Stimulated activated CD8-positive, alpha-beta memory T cell treated with anti-CD3 and anti-CD28 coated beads, Interleukin-7, amount 100 ng/mL, for 24 hours (primary cell): ENCODE results near the gene ATE1.
"Not testable (repeated sequence)": the region's sequence is repeated elsewhere in the genome, so short reads cannot be mapped to it uniquely, and the experiment has no call there.

Experiments used
- DNase-seq: peaks from one replicate; pipeline ENCODE4 v3.0.0-alpha.2; 2020; ENCODE audit warnings: low read depth

Gene ATE1

DNA sequence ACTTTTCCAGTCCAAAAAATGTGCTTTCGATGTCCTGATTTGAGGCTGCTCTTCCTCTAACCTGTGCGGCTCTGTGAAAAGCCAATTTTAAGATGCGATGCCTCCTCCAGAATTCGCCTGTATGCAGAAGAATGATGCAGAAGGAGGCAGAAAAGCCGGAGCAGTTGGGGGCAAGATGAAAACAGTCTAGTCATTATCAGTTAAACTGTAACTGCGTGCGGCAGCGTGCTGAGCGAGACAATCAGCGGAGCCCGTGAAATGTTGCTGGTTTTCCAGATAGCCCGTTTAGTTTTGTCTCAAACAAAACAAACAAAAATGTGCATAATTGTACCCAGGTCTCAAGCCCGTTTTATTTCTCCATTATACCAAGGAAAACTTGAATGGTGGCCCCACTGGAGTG is 192.6 kb downstream of the ATE1 start:
- DNase-seq, result no peak

DNA sequence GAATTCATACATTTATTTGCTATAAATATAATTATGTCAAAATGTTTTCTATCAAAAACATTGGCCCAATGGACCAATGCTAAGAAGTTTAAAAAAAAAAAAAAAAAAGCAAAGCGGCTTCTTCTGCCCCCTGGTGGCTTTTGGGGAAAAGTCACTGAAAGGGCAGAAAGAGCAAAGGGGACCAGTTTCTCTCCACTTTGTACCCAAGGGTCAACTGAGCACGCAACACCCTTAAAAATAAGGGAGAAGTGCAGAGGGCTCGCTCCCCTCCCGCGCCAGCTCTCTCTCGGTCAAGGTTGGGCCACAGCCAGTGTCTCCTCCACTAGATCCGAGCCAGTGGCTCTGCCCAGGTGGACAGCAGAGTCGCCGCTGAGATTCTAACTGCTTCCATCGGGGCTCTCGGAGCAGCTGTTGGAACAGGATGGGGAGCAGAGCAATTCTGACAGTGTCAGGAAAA is 193.2 kb downstream of the ATE1 start:
- DNase-seq, result no peak

DNA sequence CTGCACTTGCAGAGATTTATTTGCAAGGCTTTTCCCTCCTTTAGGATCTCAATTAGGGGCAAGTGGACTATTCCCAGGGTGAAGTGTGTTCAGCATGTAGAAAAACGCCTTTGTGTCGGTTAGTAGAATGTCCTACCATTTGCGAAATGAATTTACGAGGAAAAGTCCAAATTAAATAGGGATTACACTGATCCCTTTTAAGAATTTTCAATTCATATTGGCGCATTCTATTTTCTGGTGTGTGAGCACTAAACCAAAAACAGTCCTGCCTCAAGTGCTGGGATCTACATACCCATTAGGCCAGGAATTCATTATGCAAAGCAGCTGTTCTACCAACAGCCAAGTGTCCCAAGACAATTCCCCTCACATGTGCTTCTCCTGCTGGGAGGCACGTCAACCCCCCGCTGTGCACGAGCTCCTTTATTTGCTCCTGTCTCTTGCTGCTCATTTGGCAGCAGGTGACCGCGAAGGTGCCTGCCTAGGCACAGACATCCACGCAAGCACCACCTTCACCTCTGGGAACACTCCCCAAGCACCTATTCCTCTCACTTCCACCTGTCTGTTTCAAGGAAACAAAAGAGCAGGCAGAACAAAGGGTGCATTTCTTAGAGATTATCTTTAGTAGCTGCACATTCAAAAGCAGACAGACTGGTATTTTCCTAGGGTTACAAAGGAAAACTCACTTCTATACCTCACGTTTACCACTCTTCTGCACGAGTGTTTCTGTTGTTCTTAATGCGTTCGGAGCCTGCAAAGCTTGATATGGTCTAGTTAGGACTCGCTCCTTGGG is 195.0 kb downstream of the ATE1 start:
- no peak for DNase-seq

DNA sequence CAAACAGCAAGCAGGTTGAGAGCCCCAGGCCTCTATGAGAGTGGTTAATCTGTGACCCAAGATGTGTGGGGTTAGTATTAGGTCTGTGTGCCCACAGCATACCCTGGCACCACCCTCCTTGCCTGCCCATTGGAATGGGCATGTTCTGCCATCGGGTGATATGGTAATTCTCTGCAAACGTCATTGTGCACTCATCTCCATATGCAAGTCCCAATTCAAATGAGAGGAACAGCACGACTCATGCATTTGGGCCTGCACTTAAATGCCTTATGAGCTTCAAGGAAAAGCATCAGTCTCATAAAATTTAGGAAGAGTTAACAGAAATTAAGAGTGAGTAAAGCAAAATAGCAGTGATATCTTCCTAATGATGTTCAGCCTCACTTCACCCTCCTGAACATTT is 195.7 kb downstream of the ATE1 start:
- DNase-seq, result no peak

DNA sequence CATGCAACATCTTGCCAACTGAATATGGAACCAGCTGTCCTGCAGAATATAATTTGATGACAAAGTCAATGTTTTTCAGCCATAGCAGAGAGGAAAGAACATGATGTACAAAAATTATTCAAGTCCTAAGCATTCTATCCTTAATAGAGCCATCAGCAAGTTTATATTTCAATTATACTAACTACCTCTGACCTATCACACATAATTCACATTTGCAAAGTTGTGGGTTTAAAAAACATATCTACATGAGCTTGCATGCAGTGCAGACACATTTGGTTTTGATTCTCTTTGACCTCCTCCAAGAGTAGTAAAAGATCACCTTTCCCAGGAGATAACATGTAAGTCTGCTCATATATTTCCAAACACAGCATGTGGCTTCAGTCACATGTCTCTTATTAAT is 203.5 kb downstream of the ATE1 start:
- DNase-seq, result no peak

DNA sequence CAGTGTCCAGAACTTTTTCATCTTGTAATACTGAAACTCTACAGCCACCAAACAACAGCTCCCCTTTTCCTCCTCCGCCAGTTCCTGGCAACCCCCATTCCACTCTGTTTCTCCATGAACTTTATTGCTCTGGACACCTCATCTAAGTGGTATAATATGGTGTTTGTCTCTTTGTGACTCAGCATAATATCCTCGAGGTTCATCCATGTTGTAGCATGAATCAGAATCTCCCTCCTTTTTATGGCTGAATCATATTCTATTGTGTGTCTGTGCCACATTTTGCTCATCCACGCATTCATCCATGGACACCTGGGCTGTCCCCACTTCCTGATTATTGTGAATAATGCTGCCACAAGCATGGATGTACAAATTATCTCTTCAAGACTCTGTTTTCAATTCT is 205.2 kb downstream of the ATE1 start:
- no peak for DNase-seq

DNA sequence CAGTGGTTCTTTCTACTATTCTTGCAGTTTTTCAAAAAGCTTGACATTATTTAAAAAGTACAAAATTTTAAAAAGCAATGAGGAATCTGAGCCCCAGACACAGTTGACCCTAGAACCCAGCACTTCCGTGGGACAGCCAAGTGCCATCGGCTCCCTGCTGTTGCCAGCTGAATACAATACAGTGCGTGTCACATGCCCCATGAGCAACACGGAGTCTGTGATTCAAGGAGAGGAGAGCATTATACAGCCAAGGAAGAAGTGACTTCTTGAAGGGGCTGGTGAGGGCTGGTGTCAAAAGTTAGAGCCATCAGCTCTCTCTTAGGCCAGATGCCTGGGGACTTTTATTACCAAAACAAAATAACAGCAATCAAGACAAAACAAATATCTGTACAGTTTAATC is 206.6 kb downstream of the ATE1 start:
- DNase-seq, result no peak

DNA sequence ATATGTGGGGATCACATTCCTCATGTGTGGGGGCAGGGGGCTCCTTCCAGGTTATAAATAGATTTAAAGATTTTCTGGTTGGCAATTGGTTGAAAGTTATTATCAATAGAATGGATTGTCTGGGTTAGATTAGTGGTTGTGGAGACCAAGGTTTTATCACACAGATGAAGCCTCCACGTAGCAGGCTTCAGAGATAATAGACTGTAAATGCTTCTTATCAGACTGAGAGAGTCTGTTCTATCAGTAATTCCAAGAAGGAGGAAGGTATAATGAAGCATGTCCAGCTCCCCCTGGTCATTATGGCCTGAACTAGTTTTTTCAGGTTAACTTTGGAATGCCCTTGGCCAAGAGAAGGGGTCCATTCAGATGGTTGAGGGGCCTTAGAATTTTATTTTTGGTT is 211.9 kb downstream of the ATE1 start:
- DNase-seq, result no peak

DNA sequence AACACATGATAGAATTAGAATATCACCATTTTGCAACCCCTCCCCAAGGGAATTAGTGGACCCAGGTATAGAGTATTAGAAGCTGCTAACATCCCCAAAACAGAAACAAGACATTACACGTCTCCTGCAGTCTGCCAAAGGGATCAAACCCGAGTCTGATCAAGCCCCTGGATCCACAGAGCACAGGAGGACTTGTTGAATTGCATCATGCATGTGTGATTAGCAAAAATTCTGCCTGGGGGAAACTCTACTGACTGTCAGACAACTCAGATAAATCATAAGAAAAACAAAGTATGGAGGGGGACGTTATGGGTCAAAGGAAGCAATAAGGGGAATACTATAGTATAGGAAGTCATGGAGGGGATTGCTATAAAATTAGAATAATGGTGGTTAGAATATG is 212.8 kb downstream of the ATE1 start:
- DNase-seq, result no peak

DNA sequence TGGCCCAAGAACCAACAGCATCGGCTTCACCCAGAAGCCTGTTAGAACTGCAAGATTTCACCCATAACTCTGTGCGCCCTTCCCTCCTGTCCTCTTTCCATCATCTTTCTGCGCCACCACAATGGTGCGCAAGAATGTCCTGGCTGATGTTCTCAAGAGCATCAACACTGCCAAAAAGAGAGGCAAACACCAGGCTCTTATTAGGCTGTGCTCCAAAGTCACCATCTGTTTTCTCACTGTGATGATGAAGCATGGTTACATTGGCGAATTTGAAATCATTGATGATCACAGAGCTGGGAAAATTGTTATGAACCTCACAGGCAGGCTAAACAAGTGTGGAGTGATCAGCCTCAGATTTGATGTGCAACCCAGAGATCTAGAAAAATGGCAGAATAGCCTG is 214.3 kb downstream of the ATE1 start:
- no peak for DNase-seq

DNA sequence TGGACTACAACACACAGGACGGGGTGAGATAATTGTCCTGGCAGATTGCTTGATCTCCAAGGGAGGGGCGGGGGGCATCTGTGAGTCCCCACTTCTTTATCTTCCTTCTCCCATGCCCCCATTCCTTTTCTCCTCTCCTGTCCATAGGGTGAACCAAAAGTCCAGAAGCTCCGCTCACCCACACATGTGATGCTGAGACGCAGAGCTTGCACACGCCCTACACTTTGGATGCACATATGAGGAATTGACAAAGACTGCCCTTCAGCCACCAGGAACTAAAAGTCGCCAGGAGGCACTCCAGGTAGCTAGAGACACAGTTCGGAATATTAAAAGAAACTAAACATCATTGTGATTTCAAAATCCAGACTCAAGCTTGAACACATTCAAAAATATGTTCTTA is 216.9 kb downstream of the ATE1 start:
- no peak for DNase-seq

DNA sequence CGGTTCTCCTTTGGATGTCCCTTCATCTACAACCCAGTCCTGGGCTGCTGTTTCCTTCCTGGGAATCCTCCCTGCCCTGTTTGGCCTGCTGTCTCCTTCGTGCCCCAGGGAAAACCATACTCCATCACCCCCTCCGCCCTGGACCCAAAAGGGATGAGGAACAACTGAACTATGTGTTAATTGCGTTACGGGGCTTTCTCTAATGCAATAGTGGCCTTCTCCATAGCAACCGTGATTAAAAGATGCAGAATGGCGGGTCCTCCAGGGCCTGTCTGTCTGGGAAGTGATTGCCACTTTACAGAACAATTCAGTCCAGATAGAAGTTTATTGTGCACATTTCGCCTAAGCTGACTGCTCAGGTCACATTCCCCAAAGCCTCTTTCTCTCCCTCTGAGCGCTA is 217.6 kb downstream of the ATE1 start:
- DNase-seq, result no peak

DNA sequence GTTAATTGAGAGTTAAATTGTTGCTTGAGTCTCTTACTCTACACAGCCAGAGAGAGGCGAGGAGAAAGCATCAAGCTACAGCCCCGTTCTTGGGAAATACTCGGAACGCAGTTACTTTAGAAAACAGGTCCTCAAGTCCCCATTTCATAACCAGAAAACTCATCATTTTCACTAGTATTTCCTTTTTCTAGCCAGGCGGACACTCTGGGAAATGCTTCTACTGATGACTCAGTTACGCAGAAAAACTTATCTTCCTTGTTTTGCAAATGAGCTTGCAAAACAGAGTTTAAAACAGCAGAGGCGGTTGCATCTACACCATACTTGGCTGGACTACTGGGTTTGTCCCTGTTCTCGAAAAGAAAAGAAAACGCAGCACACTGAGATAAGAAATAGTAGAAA is 218.2 kb downstream of the ATE1 start:
- DNase-seq, result no peak

DNA sequence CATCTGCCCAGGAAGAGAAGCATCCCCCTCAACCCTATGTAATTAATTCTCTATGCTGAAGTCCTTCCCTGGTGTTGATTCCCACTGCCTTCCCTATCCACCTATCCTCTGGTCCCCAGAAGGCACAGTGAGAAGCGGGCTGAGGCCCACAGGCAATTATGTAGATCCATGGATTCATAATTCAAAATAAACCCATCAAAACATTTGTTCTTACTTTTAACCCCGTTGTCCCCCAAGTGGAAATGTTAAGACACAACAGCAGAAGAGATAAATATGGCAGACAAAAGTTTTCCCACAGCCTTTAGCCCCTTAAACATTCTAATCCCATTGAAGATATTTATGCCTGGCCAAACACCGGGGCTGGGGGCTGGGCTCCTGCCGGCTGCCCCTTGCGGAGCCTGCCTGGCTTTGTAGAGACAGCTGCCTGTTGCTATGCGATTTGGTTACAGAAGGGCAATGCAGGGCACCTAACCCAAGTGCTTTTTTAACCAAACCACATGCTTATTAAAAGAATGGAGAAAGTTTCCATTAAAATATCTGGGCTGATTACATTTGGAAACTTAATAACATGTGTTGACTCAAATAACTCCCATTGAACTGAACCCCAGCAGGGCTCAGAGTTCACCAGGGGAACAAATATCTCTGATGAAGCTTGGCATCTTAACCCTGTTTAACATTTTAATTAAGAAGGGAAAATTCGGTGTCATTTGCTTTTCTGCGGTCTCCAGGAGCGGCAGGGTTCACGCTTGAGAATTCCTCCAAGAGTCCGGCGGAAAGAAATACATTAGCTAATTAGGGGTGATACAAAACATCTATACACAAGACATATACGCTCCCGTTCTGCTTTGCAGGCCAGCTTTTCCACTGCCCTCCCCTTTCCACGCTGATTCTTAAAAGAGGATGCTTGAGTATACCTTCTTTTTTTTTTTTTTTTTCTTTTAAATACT is 218.8 kb downstream of the ATE1 start:
- no peak for DNase-seq

DNA sequence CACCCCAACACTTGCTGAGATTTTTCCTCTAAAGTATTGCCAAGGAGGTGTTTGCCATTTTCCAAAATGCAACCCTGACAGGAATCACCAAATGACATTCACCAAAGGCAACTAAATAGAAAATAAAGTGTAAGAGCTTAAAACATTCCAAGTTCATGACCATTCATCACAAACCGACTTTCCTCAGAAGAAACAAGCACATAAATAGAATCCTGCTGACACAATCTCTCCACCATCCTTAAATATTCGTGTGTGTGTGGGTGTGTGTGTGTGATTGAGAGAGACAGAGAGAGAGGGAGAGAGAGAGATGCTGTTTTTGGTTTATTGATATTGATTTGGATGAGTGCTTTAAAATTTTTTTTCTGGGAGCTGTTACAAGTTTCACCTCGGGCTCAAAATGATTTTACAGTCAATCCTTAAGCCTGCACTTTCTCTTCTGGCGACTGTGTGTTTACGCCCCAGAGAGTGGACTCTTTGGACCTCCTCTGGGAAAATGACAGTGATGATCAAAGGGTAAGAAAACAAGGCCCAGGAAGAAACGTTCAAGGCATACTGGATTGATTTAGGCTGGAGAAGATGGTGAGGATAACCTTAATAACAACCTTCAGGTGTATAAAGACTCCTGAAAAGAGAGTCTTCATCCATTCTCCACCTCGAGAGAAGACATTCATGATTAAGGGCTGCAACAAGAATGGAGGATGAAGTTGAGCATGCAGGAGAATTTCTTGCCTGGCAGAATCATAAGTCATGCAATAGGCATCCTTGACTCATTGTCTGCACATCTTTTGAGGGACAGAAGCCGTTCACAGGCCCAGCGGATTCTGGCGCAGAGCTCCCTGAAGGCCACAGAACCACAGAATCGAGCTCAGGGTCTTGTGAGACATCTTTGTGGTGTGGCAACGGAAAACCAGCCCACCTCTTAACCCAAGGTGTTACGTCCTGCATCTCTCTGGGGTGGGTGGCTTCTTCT is 225.2 kb downstream of the ATE1 start:
- no peak for DNase-seq

DNA sequence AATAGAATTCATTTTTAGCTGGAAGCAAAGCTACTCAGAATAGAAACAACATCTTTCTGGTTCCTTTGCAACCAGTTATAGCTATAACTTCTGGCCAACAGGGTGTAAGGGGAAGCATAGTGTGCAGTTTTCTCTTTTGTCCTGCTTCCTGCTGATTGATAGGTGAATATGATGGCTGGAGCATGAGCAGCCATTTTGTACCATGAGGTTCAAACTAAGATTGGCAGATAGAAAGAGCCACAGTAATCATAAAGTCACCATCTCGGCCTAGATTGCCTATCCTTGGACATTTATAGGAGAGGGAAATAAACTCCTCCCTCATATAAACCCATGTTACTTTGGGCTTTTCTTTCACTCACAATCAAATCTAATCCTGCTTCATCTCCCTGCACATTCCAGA is 227.4 kb downstream of the ATE1 start:
- DNase-seq, result no peak

DNA sequence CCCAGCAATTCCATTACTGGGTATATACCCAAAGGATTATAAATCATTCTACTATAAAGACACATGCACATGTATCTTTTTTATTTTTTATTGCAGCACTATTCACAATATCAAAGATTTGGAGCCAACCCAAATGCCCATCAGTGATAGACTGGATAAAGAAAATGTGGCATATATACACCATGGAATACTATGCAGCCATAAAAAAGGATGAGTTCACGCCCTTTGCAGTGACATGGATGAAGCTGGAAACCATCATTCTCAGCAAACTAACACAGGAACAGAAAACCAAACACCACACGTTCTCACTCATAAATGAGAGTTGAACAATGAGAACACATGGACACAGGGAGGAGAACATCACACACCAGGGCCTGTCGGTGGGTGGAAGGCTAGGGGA is 228.1 kb downstream of the ATE1 start:
- not testable (repeated sequence) for DNase-seq

DNA sequence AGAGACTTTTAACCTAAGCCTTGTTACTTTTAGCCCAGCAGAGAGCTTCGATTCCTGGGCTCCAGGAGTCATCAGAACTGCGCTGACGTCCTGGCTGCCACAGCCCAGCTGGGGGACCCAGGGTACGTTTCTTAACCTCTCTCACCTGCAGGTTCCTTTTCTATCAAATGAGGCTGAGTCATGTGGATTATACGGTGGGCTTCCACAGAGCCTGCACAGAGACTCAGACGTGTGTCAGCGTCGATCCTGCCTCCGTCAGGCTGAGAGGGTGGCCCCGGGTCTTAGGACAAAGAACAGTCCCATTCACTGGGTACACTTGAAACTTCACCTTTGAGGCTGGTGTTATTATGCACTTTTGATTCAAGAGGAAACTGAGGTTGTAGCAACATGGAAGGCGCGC is 228.9 kb downstream of the ATE1 start:
- DNase-seq, result no peak

DNA sequence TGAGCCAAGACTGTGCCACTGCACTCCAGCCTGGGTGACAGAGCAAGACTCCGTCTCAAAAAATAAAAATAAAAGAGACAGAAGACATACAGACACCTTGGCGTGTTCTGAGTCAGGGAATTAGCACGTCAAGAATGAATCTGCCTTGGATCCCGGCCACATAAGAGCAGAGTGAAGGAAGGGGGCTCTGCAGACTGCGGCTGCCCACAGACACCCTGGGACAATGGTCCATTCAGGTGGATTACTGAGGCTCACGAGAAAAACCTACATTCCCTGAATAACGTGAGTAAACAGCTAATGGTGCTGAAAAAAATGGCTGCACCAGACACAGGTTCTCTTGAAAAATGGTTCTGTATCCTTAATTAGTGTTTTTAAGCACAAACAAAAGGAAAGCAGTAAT is 229.5 kb downstream of the ATE1 start:
- no peak for DNase-seq

DNA sequence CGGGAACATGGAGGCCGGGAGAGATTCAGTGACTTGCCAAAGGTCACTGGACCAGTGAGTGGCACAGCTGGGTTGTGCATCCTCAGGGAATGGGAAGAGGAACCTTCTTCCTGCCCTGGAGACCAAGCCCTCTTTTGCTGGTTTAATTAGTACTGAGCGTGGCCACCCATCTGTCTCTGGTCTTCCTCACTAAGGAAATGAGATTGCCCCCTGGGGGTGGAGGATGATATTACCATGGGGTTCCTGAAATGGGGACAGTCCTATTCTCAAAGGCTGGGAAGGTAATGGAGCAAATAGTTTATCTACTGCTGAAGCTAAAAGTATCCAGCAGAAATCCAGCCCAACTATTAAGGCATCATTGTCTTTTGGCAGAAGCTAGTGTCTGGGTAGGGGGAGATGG is 231.0 kb downstream of the ATE1 start:
- no peak for DNase-seq

DNA sequence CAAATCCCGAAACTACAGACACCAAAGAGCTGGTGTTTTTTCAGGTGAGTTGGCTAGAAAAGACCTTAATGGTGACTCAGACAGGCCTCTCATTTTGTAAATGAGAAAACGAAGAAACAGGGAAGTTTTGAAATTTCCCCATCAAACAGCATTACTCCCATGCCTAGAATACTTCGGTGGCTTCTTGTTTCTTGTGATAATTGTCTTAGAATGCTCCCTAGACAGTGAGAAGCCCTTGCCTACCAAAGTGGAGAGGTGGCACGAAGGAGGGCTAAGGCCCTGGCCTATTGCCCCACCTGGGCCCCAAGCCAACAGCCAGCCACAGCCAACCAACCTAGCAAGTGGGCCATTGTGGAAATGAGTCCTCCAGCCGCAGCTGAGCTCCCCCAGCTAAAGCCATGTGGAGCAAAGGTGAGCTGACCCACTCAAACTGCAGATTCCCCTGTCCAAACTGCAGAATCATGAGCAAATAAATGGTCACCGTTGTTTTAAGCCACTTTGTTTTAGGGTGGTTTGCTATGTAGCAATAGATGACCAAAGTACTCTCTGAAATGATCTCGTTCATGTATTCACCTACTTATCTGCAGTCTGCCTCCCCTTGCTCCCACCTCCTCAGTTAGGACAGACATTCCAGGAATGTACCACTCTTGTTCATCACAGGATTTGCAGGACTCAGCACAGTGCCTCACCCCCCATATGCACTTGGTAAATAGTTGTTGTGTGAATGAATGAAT is 231.9 kb downstream of the ATE1 start:
- no peak for DNase-seq
